ENCODE data around the gene SLC35B2.

The SLC35B2 gene

DNA sequence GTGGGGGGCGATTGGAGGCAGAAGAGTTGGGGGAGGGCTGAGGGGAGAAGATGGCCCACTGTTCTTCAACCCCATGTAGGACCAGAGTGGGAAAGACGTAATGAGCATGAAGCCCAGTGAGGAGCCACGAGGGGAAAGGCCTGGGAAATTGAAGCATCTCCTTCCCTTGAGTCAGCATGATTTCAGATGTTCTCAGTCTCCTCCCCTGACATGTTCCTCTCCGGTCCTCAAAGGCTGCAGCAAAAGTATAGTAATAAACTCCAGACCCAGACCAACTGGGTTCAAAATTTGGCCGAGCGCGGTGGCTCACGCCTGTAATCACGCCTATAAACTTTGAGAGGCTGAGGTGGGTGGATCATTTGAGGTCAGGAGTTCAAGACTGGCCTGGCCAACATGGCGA lies 9.9 kb upstream of the SLC35B2 start:
- no peak overlapping the region for H3K4me3 ChIP-seq (replicated peaks in 1 of 2; ENCODE audit: low read depth in 2 of 2, low read length in 2 of 2)
- TF ChIP-seq, protein P1, sequence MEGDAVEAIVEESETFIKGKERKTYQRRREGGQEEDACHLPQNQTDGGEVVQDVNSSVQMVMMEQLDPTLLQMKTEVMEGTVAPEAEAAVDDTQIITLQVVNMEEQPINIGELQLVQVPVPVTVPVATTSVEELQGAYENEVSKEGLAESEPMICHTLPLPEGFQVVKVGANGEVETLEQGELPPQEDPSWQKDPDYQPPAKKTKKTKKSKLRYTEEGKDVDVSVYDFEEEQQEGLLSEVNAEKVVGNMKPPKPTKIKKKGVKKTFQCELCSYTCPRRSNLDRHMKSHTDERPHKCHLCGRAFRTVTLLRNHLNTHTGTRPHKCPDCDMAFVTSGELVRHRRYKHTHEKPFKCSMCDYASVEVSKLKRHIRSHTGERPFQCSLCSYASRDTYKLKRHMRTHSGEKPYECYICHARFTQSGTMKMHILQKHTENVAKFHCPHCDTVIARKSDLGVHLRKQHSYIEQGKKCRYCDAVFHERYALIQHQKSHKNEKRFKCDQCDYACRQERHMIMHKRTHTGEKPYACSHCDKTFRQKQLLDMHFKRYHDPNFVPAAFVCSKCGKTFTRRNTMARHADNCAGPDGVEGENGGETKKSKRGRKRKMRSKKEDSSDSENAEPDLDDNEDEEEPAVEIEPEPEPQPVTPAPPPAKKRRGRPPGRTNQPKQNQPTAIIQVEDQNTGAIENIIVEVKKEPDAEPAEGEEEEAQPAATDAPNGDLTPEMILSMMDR (IDR thresholded peaks at IDR 0.05; ENCODE audit: low read depth, low read length), result no peak
- DNase-seq (ENCODE audit: low read depth in 2 of 2), result no peak

DNA sequence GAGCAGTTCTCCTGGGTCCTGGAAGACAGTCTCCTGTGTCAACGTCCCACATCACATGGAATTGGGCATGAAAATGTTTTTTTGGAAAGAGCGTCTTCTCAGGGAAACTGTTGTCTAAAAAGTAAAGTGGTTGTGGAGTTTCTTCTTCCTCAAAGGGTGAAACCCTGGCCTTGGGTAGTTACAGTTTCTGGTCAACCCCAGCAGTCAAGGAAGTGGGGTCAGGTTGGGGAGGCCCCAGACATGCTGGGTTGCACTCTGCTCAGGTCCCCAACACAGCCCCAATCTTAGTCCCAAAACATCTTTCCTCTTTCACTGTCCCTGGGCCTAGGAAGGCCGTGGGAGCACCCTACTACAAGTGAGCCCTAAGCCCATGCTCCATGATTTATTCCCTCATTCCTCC lies 9.0 kb upstream of the SLC35B2 start:
- H3K4me3 ChIP-seq (replicated peaks in 1 of 2; ENCODE audit: low read depth in 2 of 2, low read length in 2 of 2), result no peak overlapping the region
- TF ChIP-seq, protein P1 (IDR thresholded peaks at IDR 0.05; ENCODE audit: low read depth, low read length), result no peak
- no peak for DNase-seq (ENCODE audit: low read depth in 2 of 2)

DNA sequence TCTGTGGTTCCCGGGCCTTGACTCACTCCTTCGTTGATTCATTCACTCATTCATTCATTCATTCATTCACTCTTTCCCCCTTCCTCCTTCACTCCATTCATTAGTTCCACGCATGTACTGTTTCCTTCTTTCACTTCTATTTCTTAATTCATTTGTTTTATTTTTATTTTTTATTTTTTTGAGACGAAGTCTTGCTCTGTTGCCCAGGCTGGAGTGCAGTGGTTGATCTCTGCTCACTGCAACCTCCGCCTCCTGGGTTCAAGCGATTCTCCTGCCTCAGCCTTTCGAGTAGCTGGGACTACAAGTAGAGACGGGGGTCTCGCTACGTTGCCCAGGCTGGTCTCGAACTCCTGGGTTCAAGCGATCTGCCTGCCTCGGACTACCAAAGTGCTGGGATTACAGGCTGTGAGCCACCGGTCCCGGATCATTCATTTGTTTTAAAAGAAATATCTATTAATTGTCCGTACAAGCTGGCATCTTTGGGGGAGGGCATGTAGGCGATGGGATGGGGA lies 8.4 kb upstream of the SLC35B2 start:
- TF ChIP-seq, protein P1 (IDR thresholded peaks at IDR 0.05; ENCODE audit: low read depth, low read length), result no peak
- no peak for DNase-seq (ENCODE audit: low read depth in 2 of 2)
- H3K4me3 ChIP-seq (replicated peaks in 1 of 2; ENCODE audit: low read depth in 2 of 2, low read length in 2 of 2), result no peak overlapping the region

DNA sequence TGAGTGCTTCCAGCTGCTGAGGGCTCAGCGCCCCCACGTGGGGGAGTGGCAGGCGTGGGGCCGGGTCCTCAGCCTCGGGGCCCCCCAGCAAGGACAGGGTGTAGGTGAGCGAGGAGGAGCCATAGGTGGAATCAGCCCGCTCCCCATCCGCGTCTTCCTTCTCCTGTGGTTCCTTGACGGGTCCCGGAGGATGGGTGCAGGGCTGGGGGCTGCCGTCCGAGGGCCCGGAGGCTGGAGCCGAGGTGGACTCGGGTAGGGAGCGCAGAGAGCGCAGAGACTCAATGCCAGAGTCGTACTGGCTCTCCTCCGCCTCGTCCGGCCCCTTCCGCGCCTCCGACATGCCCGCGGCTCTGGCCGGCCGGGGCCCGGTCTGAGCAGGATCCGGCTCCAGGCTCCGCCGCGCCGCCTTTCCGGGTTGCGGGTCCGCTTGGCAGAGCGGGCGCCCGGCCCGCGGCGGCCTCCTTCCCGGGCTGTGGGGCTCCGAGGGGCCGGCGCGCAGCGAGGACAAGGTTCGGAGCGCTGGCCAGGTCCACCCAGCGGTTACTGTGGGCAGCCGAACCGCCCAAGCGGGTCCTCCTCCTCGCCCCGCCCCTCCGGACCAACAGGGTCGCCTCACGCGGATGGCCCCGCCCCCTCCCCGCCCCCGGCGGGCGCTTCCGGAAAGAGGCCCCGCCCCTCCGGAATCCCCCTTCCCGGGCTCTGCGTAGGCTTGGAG lies 7.8 kb upstream of the SLC35B2 start, which contains the start of gene NFKBIE:
Gene NFKBIE (minus strand): TSS at position 545 of the 715 bp plus-strand sequence. CDS start 205 bp downstream, at position 340.
- DNase-seq (ENCODE audit: low read depth in 2 of 2), result peak; percentile 93 to 94
- peak within 1 kb of the TSS; percentile 78 to 85 for H3K4me3 ChIP-seq (replicated peaks in 1 of 2; ENCODE audit: low read depth in 2 of 2, low read length in 2 of 2)
- TF ChIP-seq, protein P1 (IDR thresholded peaks at IDR 0.05; ENCODE audit: low read depth, low read length), result no peak

DNA sequence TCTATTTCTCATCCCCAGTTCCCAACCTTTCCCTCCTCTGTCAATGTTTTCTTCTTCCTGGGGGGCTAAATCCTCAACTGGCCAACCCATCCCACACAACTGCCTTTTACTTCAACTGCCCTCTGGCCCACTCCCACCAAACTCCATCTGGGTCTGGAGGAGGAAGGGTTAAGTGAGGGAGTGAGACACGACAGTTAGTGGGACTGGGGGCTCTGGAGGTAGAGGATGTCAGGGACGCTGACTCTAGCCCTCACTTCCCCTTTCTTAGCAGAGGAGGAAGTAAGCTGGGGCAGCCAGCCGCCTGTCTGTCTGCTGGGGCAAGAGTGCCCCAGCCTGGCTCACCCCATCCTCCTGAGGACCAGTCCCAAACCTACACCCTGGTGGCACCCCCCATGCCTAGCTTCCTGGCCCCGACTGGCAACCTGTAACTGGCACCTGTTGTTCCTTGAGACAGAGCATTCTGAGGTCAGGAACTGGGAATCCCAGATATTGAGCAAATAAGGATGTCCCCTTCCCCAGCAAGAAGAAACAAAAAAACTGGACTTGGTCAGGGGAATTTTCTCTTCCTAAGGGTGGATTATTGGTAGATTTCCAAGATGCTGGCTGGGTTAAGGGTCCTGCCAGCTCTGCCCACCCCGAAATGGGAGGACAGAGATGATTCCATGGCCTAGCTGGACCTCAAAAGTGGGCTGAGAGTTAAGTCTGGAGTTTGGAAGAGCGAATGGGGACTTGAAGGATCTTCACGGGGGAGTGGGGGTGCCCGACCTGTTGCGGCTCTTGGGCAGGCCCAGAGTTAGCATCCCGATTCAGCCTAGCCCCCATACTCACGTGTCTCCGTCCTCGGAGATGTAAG lies 7.1 kb upstream of the SLC35B2 start:
- peak overlapping the region; percentile 78 to 85 for H3K4me3 ChIP-seq (replicated peaks in 1 of 2; ENCODE audit: low read depth in 2 of 2, low read length in 2 of 2)
- TF ChIP-seq, protein P1 (IDR thresholded peaks at IDR 0.05; ENCODE audit: low read depth, low read length), result no peak
- DNase-seq (ENCODE audit: low read depth in 2 of 2), result peak in 1 of 2 donors; percentile 18

DNA sequence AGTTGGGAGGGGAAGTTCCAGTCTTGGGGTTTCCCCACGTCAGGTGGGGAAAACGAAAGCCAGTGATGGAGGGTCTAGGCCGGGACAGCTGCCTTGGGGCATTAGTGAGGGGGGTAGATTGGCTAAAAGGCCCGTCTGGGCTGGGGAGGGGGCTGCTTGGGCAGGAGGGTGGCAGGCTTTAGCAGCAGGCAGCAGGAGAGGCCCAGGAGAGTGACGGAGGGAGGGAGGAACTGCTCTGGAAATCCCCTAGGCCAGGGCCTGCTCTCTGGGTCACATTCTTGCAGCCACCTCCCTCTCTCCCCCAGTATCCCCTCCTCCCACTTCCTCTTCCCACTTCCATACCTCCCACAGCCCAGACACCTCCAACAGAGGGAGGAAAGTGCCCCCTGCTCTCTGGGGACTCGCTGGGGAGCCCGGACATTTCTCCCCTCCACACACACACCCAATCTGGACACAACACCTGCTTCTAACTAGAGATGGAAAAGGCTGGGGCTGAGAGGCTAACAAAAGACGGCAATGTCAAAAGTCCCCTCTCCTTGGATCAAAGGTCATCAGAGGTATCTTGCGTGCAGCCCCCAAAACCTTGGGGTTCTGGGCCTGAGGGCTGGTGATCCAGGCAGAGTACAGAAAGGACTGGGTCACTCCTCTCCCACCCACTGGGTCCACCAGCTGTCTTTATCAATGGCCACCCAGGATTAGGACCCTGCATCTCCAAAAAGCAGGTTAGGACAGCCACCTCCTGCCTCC lies 6.2 kb upstream of the SLC35B2 start:
- H3K4me3 ChIP-seq (replicated peaks in 1 of 2; ENCODE audit: low read depth in 2 of 2, low read length in 2 of 2), result peak overlapping the region; percentile 6 to 85
- TF ChIP-seq, protein P1 (IDR thresholded peaks at IDR 0.05; ENCODE audit: low read depth, low read length), result no peak
- DNase-seq (ENCODE audit: low read depth in 2 of 2), result peak; percentile 31 to 54

All from cardiac fibroblast (primary cell).